ENCODE results near the gene ALPG.
"Not testable (repeated sequence)": the region's sequence is repeated elsewhere in the genome, so short reads cannot be mapped to it uniquely, and the experiment has no call there.

DNA sequence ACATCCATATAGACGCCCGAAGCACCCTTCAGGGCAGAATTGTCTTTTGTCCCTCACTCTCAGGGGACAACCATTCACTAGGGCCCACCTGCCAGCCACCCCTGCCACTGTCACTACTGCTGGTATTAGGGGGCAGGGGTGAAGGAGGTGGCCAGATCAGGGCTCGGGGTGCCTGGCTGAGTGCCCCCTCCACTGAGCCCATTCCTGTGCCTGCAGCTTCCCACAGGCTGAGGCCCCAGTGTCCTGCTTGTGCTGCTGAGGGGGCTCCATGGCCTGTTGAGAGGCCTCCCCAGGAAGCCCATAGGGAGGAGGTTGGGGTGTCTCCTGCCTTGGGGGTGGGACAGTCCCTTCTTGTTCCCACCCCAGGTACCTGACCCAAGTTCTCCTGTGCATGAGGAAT, 45.0 kb downstream of the ALPG start:
- TF ChIP-seq EZH2 (IDR thresholded peaks at IDR 0.05); POLR2AphosphoS5 (IDR thresholded peaks at IDR 0.05; ENCODE audit: borderline replicate concordance, low read depth, low read length): not testable (repeated sequence)

Data from SK-N-MC (cell line).